ENCODE data around the gene TSPEAR. TPM values are rescaled to one million over a fixed set of nuclear protein-coding genes. Genes with fewer than 3 reads are reported as not detected.

Gene TSPEAR
- total and polyA plus RNA-seq, 2 donors from 2014 or later: 0.09 to 0.22 TPM

DNA sequence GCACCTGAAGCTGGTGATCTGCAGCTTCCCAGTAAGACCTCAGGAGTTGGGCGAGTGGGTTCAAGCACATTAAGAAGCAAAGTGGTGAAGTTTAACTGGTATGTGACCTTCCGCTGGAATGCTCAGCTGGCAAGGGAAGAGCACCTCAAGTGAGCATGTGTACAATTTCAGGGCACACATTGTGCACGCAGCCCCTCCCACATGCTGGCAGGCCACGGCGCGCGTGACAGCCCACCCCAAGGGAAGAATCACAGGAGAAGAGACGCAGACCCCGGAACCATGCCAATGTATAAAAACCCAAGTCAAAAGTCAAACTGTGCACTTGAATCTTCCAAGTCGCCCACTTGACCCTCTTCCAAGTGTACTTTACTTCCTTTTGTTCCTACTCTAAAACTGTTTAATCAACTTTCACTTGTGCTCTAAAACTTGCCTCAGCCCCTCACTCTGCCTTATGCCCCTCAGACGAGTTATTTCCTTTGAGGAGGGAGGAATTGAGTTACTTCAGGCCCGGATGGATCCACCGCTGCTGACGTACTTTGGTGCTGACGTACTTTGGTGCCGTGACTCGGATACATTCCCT, 236.0 kb downstream of the TSPEAR start:
- no peak overlapping the region for H3K4me3 ChIP-seq (ENCODE audit: low read length in 3 of 3)
- no peaks in the 10 kb centered on the region for H3K9me3 ChIP-seq (ENCODE audit: control insufficient read depth in 2 of 3, insufficient read depth in 1 of 3, low read length in 3 of 3)
- H3K27me3 ChIP-seq (ENCODE audit: control insufficient read depth, insufficient read depth, low read length): no peaks in the 10 kb centered on the region
- intact Hi-C loops (cut with DNase I): no loop called here
- FAIRE-seq: no peak
- H3K27ac ChIP-seq (ENCODE audit: low read depth in 2 of 2, low read length in 2 of 2): no peak overlapping the region
- no peak overlapping the region for H3K9ac ChIP-seq (ENCODE audit: low read length in 3 of 3)
- H3K4me1 ChIP-seq (ENCODE audit: control insufficient read depth in 2 of 3, insufficient read depth in 2 of 3, low read depth in 1 of 3, low read length in 3 of 3): no peaks in the 10 kb centered on the region
- no peaks in the 10 kb centered on the region for H3K36me3 ChIP-seq (ENCODE audit: control insufficient read depth in 2 of 3, insufficient read depth in 3 of 3, low read length in 3 of 3)
- no peak for TF ChIP-seq CTCF (IDR thresholded peaks at IDR 0.05; ENCODE audit: borderline replicate concordance, extremely low read depth, insufficient read depth)
- DNase-seq: no peak

GRCh38 chr21:44473915-44474555, 237.3 kb downstream of the TSPEAR start:
- no peaks in the 10 kb centered on the region for H3K9me3 ChIP-seq (ENCODE audit: control insufficient read depth in 2 of 3, insufficient read depth in 1 of 3, low read length in 3 of 3)
- H3K27ac ChIP-seq (ENCODE audit: low read depth in 2 of 2, low read length in 2 of 2): no peak overlapping the region
- H3K9ac ChIP-seq (ENCODE audit: low read length in 3 of 3): no peak overlapping the region
- no peaks in the 10 kb centered on the region for H3K36me3 ChIP-seq (ENCODE audit: control insufficient read depth in 2 of 3, insufficient read depth in 3 of 3, low read length in 3 of 3)
- FAIRE-seq: no peak
- no peak for TF ChIP-seq CTCF (IDR thresholded peaks at IDR 0.05; ENCODE audit: borderline replicate concordance, extremely low read depth, insufficient read depth)
- H3K4me1 ChIP-seq (ENCODE audit: control insufficient read depth in 2 of 3, insufficient read depth in 2 of 3, low read depth in 1 of 3, low read length in 3 of 3): no peaks in the 10 kb centered on the region
- intact Hi-C loops (cut with DNase I): no loop called here
- no peaks in the 10 kb centered on the region for H3K27me3 ChIP-seq (ENCODE audit: control insufficient read depth, insufficient read depth, low read length)
- H3K4me3 ChIP-seq (ENCODE audit: low read length in 3 of 3): no peak overlapping the region
- DNase-seq: no peak

GRCh38 chr21:44471996-44472395, 239.4 kb downstream of the TSPEAR start:
- Histone ChIP-seq H3K27me3 (ENCODE audit: control insufficient read depth, insufficient read depth, low read length) (no peaks in the 10 kb centered on the region), H3K9ac (ENCODE audit: low read length in 3 of 3) (no peak overlapping the region), H3K9me3 (ENCODE audit: control insufficient read depth in 2 of 3, insufficient read depth in 1 of 3, low read length in 3 of 3) (no peaks in the 10 kb centered on the region), H3K4me1 (ENCODE audit: control insufficient read depth in 2 of 3, insufficient read depth in 2 of 3, low read depth in 1 of 3, low read length in 3 of 3) (no peaks in the 10 kb centered on the region), H3K4me3 (ENCODE audit: low read length in 3 of 3) (no peak overlapping the region), H3K36me3 (ENCODE audit: control insufficient read depth in 2 of 3, insufficient read depth in 3 of 3, low read length in 3 of 3) (no peaks in the 10 kb centered on the region), H3K27ac (ENCODE audit: low read depth in 2 of 2, low read length in 2 of 2) (no peak overlapping the region)
- FAIRE-seq: no peak
- intact Hi-C loops (cut with DNase I): no loop called here
- no peak for DNase-seq
- TF ChIP-seq CTCF (IDR thresholded peaks at IDR 0.05; ENCODE audit: borderline replicate concordance, extremely low read depth, insufficient read depth): no peak

All from kidney (tissue), 14 donors.